ENCODE measurements around the gene DHRSX.

DHRSX gene

DNA sequence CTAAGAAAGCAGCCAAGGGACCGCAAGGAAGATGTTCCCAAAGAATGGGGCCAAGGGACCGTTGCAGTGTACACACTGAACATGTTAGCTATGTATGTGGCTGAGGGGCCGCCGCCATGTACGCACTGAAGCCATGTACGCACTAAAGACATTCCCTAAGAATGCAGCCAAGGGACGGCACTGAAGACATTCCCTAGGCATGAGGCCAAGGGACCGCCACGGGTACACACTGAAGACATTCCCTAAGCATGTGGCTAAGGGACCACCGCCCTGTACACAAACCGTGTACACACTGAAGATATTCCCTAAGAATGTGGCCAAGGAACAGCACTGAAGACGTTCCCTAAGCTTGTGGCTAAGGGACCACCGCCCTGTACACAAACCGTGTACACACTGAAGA is 54.0 kb downstream of the DHRSX start:
- DNase-seq (ENCODE audit: low spot score), result no peak
- ChIA-PET POLR2A (ENCODE audit: low non-redundant PET) (no interaction called here), CTCF (no interaction called here)
- TF ChIP-seq, protein P1, sequence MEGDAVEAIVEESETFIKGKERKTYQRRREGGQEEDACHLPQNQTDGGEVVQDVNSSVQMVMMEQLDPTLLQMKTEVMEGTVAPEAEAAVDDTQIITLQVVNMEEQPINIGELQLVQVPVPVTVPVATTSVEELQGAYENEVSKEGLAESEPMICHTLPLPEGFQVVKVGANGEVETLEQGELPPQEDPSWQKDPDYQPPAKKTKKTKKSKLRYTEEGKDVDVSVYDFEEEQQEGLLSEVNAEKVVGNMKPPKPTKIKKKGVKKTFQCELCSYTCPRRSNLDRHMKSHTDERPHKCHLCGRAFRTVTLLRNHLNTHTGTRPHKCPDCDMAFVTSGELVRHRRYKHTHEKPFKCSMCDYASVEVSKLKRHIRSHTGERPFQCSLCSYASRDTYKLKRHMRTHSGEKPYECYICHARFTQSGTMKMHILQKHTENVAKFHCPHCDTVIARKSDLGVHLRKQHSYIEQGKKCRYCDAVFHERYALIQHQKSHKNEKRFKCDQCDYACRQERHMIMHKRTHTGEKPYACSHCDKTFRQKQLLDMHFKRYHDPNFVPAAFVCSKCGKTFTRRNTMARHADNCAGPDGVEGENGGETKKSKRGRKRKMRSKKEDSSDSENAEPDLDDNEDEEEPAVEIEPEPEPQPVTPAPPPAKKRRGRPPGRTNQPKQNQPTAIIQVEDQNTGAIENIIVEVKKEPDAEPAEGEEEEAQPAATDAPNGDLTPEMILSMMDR (conservative IDR thresholded peaks at IDR 0.05; ENCODE audit: low read depth), result no peak
- H3K27ac ChIP-seq, result no peak overlapping the region

DNA sequence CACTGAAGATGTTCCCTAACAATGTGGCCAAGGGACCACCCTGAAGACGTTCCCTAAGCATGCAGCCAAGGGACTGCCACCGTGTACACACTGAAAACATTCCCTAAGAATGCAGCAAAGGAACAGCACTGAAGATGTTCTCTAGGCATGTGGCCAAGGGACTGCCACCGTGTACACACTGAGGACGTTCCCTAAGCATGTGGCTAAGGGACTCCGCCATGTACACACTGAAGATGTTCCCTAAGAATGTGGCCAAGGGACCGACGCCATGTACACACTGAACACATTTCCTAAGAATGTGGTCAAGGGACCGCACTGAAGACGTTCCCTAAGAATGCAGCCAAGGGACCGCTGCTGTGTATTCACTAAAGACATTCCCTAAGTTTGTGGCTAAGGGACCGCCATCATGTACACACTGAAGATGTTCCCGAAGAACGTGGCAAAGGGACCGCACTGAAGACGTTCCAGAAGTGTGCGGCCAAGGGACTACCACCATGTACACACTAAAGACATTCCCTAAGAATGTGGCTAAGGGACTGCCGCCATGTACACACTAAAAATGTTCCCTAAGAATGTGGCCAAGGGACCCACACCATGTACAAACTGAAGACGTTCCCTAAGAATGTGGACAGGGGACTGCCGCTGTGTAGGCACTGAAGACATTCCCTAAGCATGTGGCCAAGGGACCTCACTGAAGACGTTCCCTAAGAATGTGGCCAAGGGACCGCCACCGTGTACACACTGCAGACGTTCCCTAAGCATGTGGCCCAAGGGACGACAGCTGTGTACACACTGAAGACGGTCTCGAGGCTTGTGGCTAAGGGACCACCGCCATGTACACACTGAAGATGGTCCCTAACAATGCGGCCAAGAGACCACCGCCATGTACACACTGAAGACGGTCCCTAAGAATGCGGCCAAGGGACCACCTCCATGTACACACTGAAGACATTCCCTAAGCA is 54.8 kb downstream of the DHRSX start:
- ChIA-PET POLR2A (ENCODE audit: low non-redundant PET) (no interaction called here), CTCF (no interaction called here)
- TF ChIP-seq, protein P1 (conservative IDR thresholded peaks at IDR 0.05; ENCODE audit: low read depth), result no peak

DNA sequence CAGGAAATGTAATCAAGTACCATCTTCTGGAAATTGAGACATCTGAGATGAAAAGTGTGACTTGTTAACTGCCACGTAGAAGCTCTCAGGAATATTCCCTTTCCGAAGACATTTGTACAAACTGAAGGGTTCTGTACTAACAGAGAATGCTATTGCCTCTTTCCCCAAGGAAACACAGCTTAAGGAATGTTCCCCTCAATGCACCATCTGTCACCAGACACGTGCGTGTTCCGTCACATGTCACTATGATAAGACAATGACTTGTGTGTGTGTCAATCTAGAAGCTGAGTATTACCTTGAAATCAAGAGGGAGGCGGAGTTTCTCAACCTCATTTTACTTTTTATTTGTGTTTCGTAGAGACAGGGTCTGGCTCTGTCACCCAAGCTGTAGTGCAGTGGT is 58.1 kb downstream of the DHRSX start:
- ChIA-PET CTCF (no interaction called here), POLR2A (ENCODE audit: low non-redundant PET) (no interaction called here)
- H3K27ac ChIP-seq, result no peak overlapping the region
- TF ChIP-seq, protein P1 (conservative IDR thresholded peaks at IDR 0.05; ENCODE audit: low read depth), result no peak
- DNase-seq (ENCODE audit: low spot score), result no peak

More for the DNA sequence above, 54.8 kb downstream of the DHRSX start:
- no peak for DNase-seq (ENCODE audit: low spot score)
- no peak overlapping the region for H3K27ac ChIP-seq

DNA sequence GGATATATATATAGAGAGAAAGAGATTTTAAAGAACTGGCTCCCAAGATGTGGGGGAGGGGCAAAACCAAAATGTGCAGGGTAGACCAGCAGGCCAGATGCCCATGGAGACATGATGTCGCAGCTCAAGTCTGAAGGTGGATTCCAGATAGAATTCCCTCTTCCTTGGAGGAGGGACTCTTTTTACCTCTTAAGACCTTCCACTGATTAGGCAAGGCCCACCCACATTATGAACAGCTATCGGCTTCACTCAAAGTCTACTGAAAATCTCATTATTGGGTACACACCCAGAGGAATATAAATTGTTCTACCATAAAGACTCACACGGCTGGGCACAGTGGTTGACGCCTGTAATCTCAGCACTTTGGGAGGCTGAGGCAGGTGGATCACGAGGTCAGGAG is 59.3 kb downstream of the DHRSX start:
- CTCF ChIA-PET, result no interaction called here
- no peak for DNase-seq (ENCODE audit: low spot score)
- POLR2A ChIA-PET (ENCODE audit: low non-redundant PET), result no interaction called here
- TF ChIP-seq, protein P1 (conservative IDR thresholded peaks at IDR 0.05; ENCODE audit: low read depth), result no peak
- H3K27ac ChIP-seq, result no peak overlapping the region

DNA sequence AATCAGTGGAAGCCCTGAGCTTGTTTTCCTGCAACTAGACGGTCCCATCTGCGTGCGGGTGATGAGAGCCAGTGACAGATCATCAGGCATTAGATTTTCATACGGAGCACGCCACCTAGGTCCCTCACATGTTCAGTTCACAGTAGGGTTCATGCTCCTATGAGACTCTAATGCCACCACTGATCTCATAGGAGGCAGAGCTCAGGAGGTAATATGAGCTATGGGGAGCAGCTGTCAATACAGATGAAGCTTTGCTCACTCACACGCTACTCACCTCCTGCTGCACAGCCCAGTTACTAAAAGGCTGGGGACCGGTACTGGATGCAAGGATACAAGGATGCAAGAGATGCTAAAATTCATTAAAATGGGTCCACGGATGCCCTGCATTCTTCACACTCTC is 61.2 kb downstream of the DHRSX start:
- TF ChIP-seq, protein P1 (conservative IDR thresholded peaks at IDR 0.05; ENCODE audit: low read depth), result no peak
- no peak overlapping the region for H3K27ac ChIP-seq
- DNase-seq (ENCODE audit: low spot score), result no peak
- ChIA-PET POLR2A (ENCODE audit: low non-redundant PET) (no interaction called here), CTCF (no interaction called here)

DNA sequence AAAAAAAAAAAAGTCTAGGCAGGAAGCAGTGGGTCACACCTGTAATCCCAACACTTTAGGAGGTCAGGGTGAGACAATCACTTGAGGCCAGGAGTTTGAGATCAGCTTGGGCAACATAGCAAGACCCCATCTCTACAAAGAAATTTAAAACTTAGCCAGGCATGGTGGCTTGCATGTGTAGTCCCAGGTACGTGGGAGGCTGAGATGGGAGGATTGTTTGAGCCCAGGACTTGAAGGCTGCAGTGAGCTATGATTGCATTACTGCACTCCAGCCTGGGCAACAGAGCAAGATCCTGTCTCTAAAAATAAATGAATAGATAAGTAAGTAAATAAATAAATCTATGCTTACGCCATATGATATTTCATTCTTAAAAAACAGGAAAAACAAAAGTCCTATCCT is 65.3 kb downstream of the DHRSX start:
- TF ChIP-seq, protein P1 (conservative IDR thresholded peaks at IDR 0.05; ENCODE audit: low read depth), result no peak
- CTCF ChIA-PET, result no interaction called here
- no peak overlapping the region for H3K27ac ChIP-seq
- POLR2A ChIA-PET (ENCODE audit: low non-redundant PET), result no interaction called here
- DNase-seq (ENCODE audit: low spot score), result no peak

Data from RWPE1 (cell line).